Upper lobe of left lung (tissue), 4 donors: ENCODE results near the gene MSI2.

Experiments
- CTCF ChIP-seq, 6 experiments: fragments of 450-650 bp in 4 of 6; fragments of 200-600 bp in 2 of 6; sonication (generic) in 2 of 6; IDR thresholded peaks; one replicate each; pipeline ENCODE4 v1.5.1; 2016 to 2019; ENCODE audit warnings: antibody characterized with exemption in 6 of 6
- POLR2A ChIP-seq, 4 donors: fragments of 450-650 bp; IDR thresholded peaks; one replicate each; pipeline ENCODE4 v1.5.1; 2016 to 2017; ENCODE audit warnings: antibody characterized with exemption in 4 of 4, mild to moderate bottlenecking in 2 of 4
- POLR2AphosphoS5 ChIP-seq, 2 donors: sonication (generic); formaldehyde crosslinking; IDR thresholded peaks; one replicate each; pipeline ENCODE4 v1.5.1; 2017; ENCODE audit warnings: antibody characterized with exemption in 2 of 2

- no peak for TF ChIP-seq CTCF (IDR thresholded peaks at IDR 0.05)
- no peak for TF ChIP-seq POLR2A (IDR thresholded peaks at IDR 0.05)
- no peak for TF ChIP-seq POLR2AphosphoS5 (IDR thresholded peaks at IDR 0.05)
Observed at GRCh38 chr17:57602896-57603295, 346.6 kb downstream of the MSI2 start.
